Activated CD4-positive, alpha-beta T cell treated with anti-CD3 and anti-CD28 coated beads, Interleukin-2, amount 50 U/mL, for 16 hours (primary cell): ENCODE measurements around the gene USH2A.

Source experiments
- DNase-seq: peaks from one replicate; pipeline ENCODE4 v3.0.0-alpha.2; 2020

USH2A gene

GRCh38 chr1:215673943-215674342 lies 749.3 kb downstream of the USH2A start:
- no peak for DNase-seq

- DNase-seq, result no peak
Measured at GRCh38 chr1:215672482-215672881, 750.8 kb downstream of the USH2A start.

GRCh38 chr1:215669806-215670491 lies 753.3 kb downstream of the USH2A start:
- DNase-seq, result no peak

GRCh38 chr1:215667761-215668160 lies 755.5 kb downstream of the USH2A start:
- no peak for DNase-seq

- DNase-seq, result peak; percentile 11
Measured at GRCh38 chr1:215665215-215665614, 758.0 kb downstream of the USH2A start.

GRCh38 chr1:215661033-215661432 lies 762.2 kb downstream of the USH2A start:
- no peak for DNase-seq

- DNase-seq, result no peak
Measured at GRCh38 chr1:215660259-215660658, 763.0 kb downstream of the USH2A start.

- DNase-seq, result no peak
Measured at GRCh38 chr1:215657047-215657446, 766.2 kb downstream of the USH2A start.

GRCh38 chr1:215652371-215652770 lies 770.9 kb downstream of the USH2A start:
- DNase-seq, result no peak

- no peak for DNase-seq
Measured at GRCh38 chr1:215651867-215652266, 771.4 kb downstream of the USH2A start.

GRCh38 chr1:215650446-215651149 lies 772.6 kb downstream of the USH2A start:
- no peak for DNase-seq

GRCh38 chr1:215648957-215649356 lies 774.3 kb downstream of the USH2A start:
- DNase-seq, result no peak

GRCh38 chr1:215647738-215648137 lies 775.5 kb downstream of the USH2A start:
- DNase-seq, result no peak

- DNase-seq, result no peak
Measured at GRCh38 chr1:215645861-215646260, 777.4 kb downstream of the USH2A start.

GRCh38 chr1:215645182-215645581 lies 778.1 kb downstream of the USH2A start:
- no peak for DNase-seq

GRCh38 chr1:215643592-215644321 lies 779.5 kb downstream of the USH2A start:
- no peak for DNase-seq

GRCh38 chr1:215640429-215641148 lies 782.7 kb downstream of the USH2A start:
- DNase-seq, result no peak

- no peak for DNase-seq
Measured at GRCh38 chr1:215637041-215637573, 786.1 kb downstream of the USH2A start.

GRCh38 chr1:215636258-215636965 lies 786.8 kb downstream of the USH2A start:
- DNase-seq, result no peak

GRCh38 chr1:215635827-215636226 lies 787.4 kb downstream of the USH2A start:
- no peak for DNase-seq

GRCh38 chr1:215631489-215631888 lies 791.8 kb downstream of the USH2A start:
- DNase-seq, result no peak

GRCh38 chr1:215631040-215631439 lies 792.2 kb downstream of the USH2A start:
- no peak for DNase-seq
